Kidney (tissue), 14 donors: ENCODE measurements around the gene STX10. TPM values are rescaled to one million over a fixed set of nuclear protein-coding genes. Genes with fewer than 3 reads are reported as not detected.

Experiments used
- DNase-seq, 5 donors: peaks; one replicate each; pipeline ENCODE4 v3.0.0-alpha.2; 2013 to 2020
- FAIRE-seq: peaks from 2 replicates; lab custom pipeline; 2012; peaks lifted over from hg19 to GRCh38; lab: Jason Lieb, UNC
- H3K27ac ChIP-seq, 2 donors: one replicate each; pipeline ENCODE4 v1.7.0; 2013; ENCODE audit warnings: low read depth in 2 of 2, low read length in 2 of 2, inconsistent platforms in 1 of 2
- H3K27me3 ChIP-seq: one replicate; pipeline ENCODE4 v1.7.1; 2013; ENCODE audit warnings: low read length, inconsistent platforms; ENCODE audit not compliant: control insufficient read depth, insufficient read depth
- H3K36me3 ChIP-seq, 3 donors: one replicate each; pipeline versions ENCODE4 v1.7.0 to v1.7.1; 2013; ENCODE audit warnings: low read length in 3 of 3, control low read depth in 1 of 3, inconsistent platforms in 1 of 3; ENCODE audit not compliant: insufficient read depth in 3 of 3, control insufficient read depth in 2 of 3
- H3K4me1 ChIP-seq, 3 donors: one replicate each; pipeline versions ENCODE4 v1.7.0 to v1.7.1; 2013; ENCODE audit warnings: low read length in 3 of 3, inconsistent platforms in 1 of 3, low read depth in 1 of 3; ENCODE audit not compliant: control insufficient read depth in 2 of 3, insufficient read depth in 2 of 3
- H3K4me3 ChIP-seq, 3 donors: one replicate each; pipeline versions ENCODE4 v1.7.0 to v1.8.1; 2013; ENCODE audit warnings: low read length in 3 of 3, control low read depth in 1 of 3, inconsistent platforms in 1 of 3
- H3K9ac ChIP-seq, 3 donors: one replicate each; pipeline versions ENCODE4 v1.7.0 to v1.7.1; 2013; ENCODE audit warnings: low read length in 3 of 3, control low read depth in 1 of 3, inconsistent platforms in 1 of 3
- H3K9me3 ChIP-seq, 3 donors: one replicate each; pipeline versions ENCODE4 v1.7.0 to v1.7.1; 2013; ENCODE audit warnings: low read length in 3 of 3, control low read depth in 1 of 3, inconsistent platforms in 1 of 3; ENCODE audit not compliant: control insufficient read depth in 2 of 3, insufficient read depth in 1 of 3
- intact Hi-C: fragments of 100-400 bp; cut with DNase I; formaldehyde crosslinking; loops from one replicate; pipeline ENCODE4 v1.11.1; 2022
- polyA plus RNA-seq: library from polyadenylated mRNA; stranded (reverse); fragments of 350-450 nt; fragmentation: Illumina TruSeq; extraction: RNeasy Lipid Tissue Mini Kit (QIAGEN cat#74804); gene quantifications from one replicate; pipeline ENCODE4 v1.2.3, GENCODE V29; 2014; ENCODE audit warnings: low read depth, low replicate concordance; ENCODE audit not compliant: insufficient read depth
- total RNA-seq: library from RNA; stranded (reverse); fragmentation: NEBNext Ultra II Directional; extraction: Animal tissue kit (Norgen Biotek cat#: 25700); gene quantifications from one replicate; pipeline ENCODE4 v1.2.1, GENCODE V29; 2021
- TF ChIP-seq, protein P1 (sequence below): IDR thresholded peaks from 3 replicates; pipeline ENCODE4 v1.5.1; 2012; ENCODE audit warnings: mild to moderate bottlenecking, moderate library complexity, borderline replicate concordance; ENCODE audit not compliant: insufficient read depth; ENCODE audit errors: extremely low read depth
- donor health status: control.
- donor health status: control.
- donor health status: control.
- donor health status: control.
- donor health status: control.
- donor health status: DM: yes; HTN: yes; CAD: no.
- donor health status: Normal renal cell carcinoma (clear cell type).

Gene STX10
- total and polyA plus RNA-seq, 2 donors from 2014 or later, result 39.5 to 52.9 TPM

- Histone ChIP-seq H3K9ac (peak overlapping the region in 2 of 3 donors; percentile 4 to 46), H3K4me1 (peaks cover 7 to 34% (median 15%) of the 10 kb centered on the region in 3 donors), H3K9me3 (no peaks in the 10 kb centered on the region), H3K4me3 (peak overlapping the region in 1 of 3 donors; percentile 65), H3K36me3 (no peaks in the 10 kb centered on the region), H3K27me3 (no peaks in the 10 kb centered on the region), H3K27ac (peak overlapping the region; percentile 97)
- DNase-seq, result peak; percentile 91 to 98 (median 96)
- TF ChIP-seq, protein P1, sequence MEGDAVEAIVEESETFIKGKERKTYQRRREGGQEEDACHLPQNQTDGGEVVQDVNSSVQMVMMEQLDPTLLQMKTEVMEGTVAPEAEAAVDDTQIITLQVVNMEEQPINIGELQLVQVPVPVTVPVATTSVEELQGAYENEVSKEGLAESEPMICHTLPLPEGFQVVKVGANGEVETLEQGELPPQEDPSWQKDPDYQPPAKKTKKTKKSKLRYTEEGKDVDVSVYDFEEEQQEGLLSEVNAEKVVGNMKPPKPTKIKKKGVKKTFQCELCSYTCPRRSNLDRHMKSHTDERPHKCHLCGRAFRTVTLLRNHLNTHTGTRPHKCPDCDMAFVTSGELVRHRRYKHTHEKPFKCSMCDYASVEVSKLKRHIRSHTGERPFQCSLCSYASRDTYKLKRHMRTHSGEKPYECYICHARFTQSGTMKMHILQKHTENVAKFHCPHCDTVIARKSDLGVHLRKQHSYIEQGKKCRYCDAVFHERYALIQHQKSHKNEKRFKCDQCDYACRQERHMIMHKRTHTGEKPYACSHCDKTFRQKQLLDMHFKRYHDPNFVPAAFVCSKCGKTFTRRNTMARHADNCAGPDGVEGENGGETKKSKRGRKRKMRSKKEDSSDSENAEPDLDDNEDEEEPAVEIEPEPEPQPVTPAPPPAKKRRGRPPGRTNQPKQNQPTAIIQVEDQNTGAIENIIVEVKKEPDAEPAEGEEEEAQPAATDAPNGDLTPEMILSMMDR, result no peak
- FAIRE-seq, result no peak
- intact Hi-C loops, result no loop called here
Observed at GRCh38 chr19:13164343-13165161, 14.4 kb upstream of the STX10 start.

GRCh38 chr19:13163609-13164342 lies 13.6 kb upstream of the STX10 start:
- Histone ChIP-seq H3K4me3 (peak overlapping the region in 2 of 3 donors; percentile 61 to 65), H3K9me3 (no peaks in the 10 kb centered on the region), H3K27ac (peak overlapping the region; percentile 97), H3K9ac (peak overlapping the region in 2 of 3 donors; percentile 51 to 93), H3K27me3 (no peaks in the 10 kb centered on the region), H3K36me3 (no peaks in the 10 kb centered on the region), H3K4me1 (peaks cover 7 to 32% (median 15%) of the 10 kb centered on the region in 3 donors)
- TF ChIP-seq, protein P1, result no peak
- intact Hi-C loops, result no loop called here
- FAIRE-seq (no peak), DNase-seq (peak; percentile 95 to 97 (median 96))

GRCh38 chr19:13162724-13163608 lies 12.8 kb upstream of the STX10 start:
- Histone ChIP-seq H3K9me3 (no peaks in the 10 kb centered on the region), H3K36me3 (no peaks in the 10 kb centered on the region), H3K27me3 (no peaks in the 10 kb centered on the region), H3K27ac (peak overlapping the region; percentile 97), H3K4me3 (peak overlapping the region; percentile 45 to 69 (median 65)), H3K4me1 (peaks cover 7 to 29% (median 15%) of the 10 kb centered on the region in 3 donors), H3K9ac (peak overlapping the region; percentile 12 to 93 (median 51))
- FAIRE-seq (no peak), DNase-seq (peak; percentile 97 to 99 (median 99))
- intact Hi-C loops, result no loop called here
- TF ChIP-seq, protein P1, result no peak
